Right atrium auricular region (tissue), 2 donors: ENCODE measurements around the gene LCE3B. TPM values are rescaled to one million over a fixed set of nuclear protein-coding genes. Genes with fewer than 3 reads are reported as not detected.
A peak's percentile ranks its signal among the peaks of the same experiment; 100 is the strongest.

Source experiments
- DNase-seq: peaks from one replicate; pipeline ENCODE4 v3.0.0-alpha.2; 2019; ENCODE audit warnings: low spot score
- H3K27ac ChIP-seq, 2 donors: fragments of 200-600 bp; sonication (generic); 1 replicate in 1 of 2; 2 replicates in 1 of 2; pipeline ENCODE4 v1.5.1; 2016 to 2019
- H3K27me3 ChIP-seq, 2 donors: fragments of 200-600 bp; sonication (generic); one replicate each; pipeline versions ENCODE4 v1.5.1 to v1.6.0; 2017 to 2019
- H3K36me3 ChIP-seq: fragments of 200-600 bp; sonication (generic); one replicate; pipeline ENCODE4 v1.5.1; 2016
- H3K4me1 ChIP-seq, 2 donors: fragments of 200-600 bp; sonication (generic); one replicate each; pipeline versions ENCODE4 v1.5.1 to v1.6.0; 2017 to 2019
- H3K4me3 ChIP-seq, 2 donors: fragments of 200-600 bp; sonication (generic); 1 replicate in 1 of 2; 2 replicates in 1 of 2; pipeline ENCODE4 v1.5.1; 2017 to 2019; ENCODE audit warnings: mild to moderate bottlenecking in 1 of 2, moderate library complexity in 1 of 2
- H3K9me3 ChIP-seq, 2 donors: fragments of 200-600 bp; sonication (generic); one replicate each; pipeline ENCODE4 v1.5.1; 2019
- CTCF ChIP-seq, 2 donors: fragments of 200-600 bp; sonication (generic); IDR thresholded peaks; one replicate each; pipeline ENCODE4 v1.5.1; 2019; ENCODE audit warnings: antibody characterized with exemption in 2 of 2
- total RNA-seq, 2 donors: library from RNA; depleted of rRNA; stranded (reverse); fragments of >200 nt; gene quantifications; one replicate each; pipeline ENCODE4 v1.1.0, GENCODE V29; 2016

Gene LCE3B
- total RNA-seq, 2 donors from 2014 or later: not detected

- no peaks in the 10 kb centered on the region for H3K27me3 ChIP-seq
- no peak for DNase-seq
- H3K27ac ChIP-seq: no peak overlapping the region
- no peaks in the 10 kb centered on the region for H3K9me3 ChIP-seq
- no peak overlapping the region for H3K4me3 ChIP-seq
- no peaks in the 10 kb centered on the region for H3K36me3 ChIP-seq
- no peak for TF ChIP-seq CTCF (IDR thresholded peaks at IDR 0.05)
- H3K4me1 ChIP-seq: no peaks in the 10 kb centered on the region
Measured at GRCh38 chr1:152645146-152645545, 31.5 kb downstream of the LCE3B start.

GRCh38 chr1:152646656-152647055 is 33.0 kb downstream of the LCE3B start:
- TF ChIP-seq CTCF (IDR thresholded peaks at IDR 0.05): no peak
- H3K27ac ChIP-seq: no peak overlapping the region
- no peaks in the 10 kb centered on the region for H3K9me3 ChIP-seq
- no peak overlapping the region for H3K4me3 ChIP-seq
- no peak for DNase-seq
- H3K4me1 ChIP-seq: no peaks in the 10 kb centered on the region
- no peaks in the 10 kb centered on the region for H3K36me3 ChIP-seq
- H3K27me3 ChIP-seq: no peaks in the 10 kb centered on the region

GRCh38 chr1:152654110-152654509 is 40.5 kb downstream of the LCE3B start:
- Histone ChIP-seq H3K4me3 (no peak overlapping the region), H3K27ac (no peak overlapping the region), H3K27me3 (no peaks in the 10 kb centered on the region), H3K9me3 (no peaks in the 10 kb centered on the region), H3K36me3 (no peaks in the 10 kb centered on the region), H3K4me1 (no peaks in the 10 kb centered on the region)
- DNase-seq: no peak
- TF ChIP-seq CTCF (IDR thresholded peaks at IDR 0.05): peak in 1 of 2 donors; percentile 58

GRCh38 chr1:152656459-152656858 is 42.8 kb downstream of the LCE3B start:
- Histone ChIP-seq H3K27ac (no peak overlapping the region), H3K36me3 (no peaks in the 10 kb centered on the region), H3K4me1 (no peaks in the 10 kb centered on the region), H3K9me3 (no peaks in the 10 kb centered on the region), H3K27me3 (no peaks in the 10 kb centered on the region), H3K4me3 (no peak overlapping the region)
- TF ChIP-seq CTCF (IDR thresholded peaks at IDR 0.05): no peak
- DNase-seq: no peak

GRCh38 chr1:152657677-152658076 is 44.1 kb downstream of the LCE3B start:
- no peak for DNase-seq

More at GRCh38 chr1:152657677-152658076, 44.1 kb downstream of the LCE3B start:
- Histone ChIP-seq H3K4me1 (no peaks in the 10 kb centered on the region), H3K36me3 (no peaks in the 10 kb centered on the region), H3K27me3 (no peaks in the 10 kb centered on the region), H3K4me3 (no peak overlapping the region), H3K9me3 (no peaks in the 10 kb centered on the region), H3K27ac (no peak overlapping the region)
- no peak for TF ChIP-seq CTCF (IDR thresholded peaks at IDR 0.05)
